DND-41 (cell line): ENCODE measurements around the gene METAP2.

Experiments used
- ATAC-seq: fragments of 200-7000 bp; cut with Tn5 transposase; 3 replicates; pipeline ENCODE4 v1.9.1; 2021; ENCODE audit warnings: low read depth; ENCODE audit not compliant: insufficient read depth
- DNase-seq: peaks from one replicate; pipeline ENCODE4 v3.0.0-alpha.2; 2020
- H2AFZ ChIP-seq: 2 replicates; pipeline ENCODE4 v1.6.0; 2012; ENCODE audit warnings: low read depth, low read length
- H3K27ac ChIP-seq: 2 replicates; pipeline ENCODE4 v1.5.1; 2012; ENCODE audit warnings: low read length, inconsistent platforms
- H3K27me3 ChIP-seq: fragments of 200-600 bp; sonication (generic); 2 replicates; pipeline ENCODE4 v1.6.0; 2012; ENCODE audit warnings: low read length, mild to moderate bottlenecking, inconsistent platforms; ENCODE audit not compliant: insufficient read depth, poor library complexity
- H3K36me3 ChIP-seq: 2 replicates; pipeline ENCODE4 v1.5.1; 2012; ENCODE audit warnings: low read length, inconsistent platforms; ENCODE audit not compliant: insufficient read depth
- H3K4me1 ChIP-seq: 2 replicates; pipeline ENCODE4 v1.5.1; 2012; ENCODE audit warnings: mild to moderate bottlenecking, low read length; ENCODE audit not compliant: insufficient read depth
- H3K4me2 ChIP-seq: 2 replicates; pipeline ENCODE4 v1.6.0; 2012; ENCODE audit warnings: mild to moderate bottlenecking, moderate library complexity, low read length, inconsistent platforms; ENCODE audit not compliant: insufficient read depth
- H3K4me3 ChIP-seq, 2 experiments: fragments of 200-600 bp in 1 of 2; shearing (Covaris generic) in 1 of 2; 2 replicates each; pipeline ENCODE4 v1.5.1; 2012 to 2016; ENCODE audit warnings: inconsistent platforms in 2 of 2, low read length in 2 of 2, mild to moderate bottlenecking in 2 of 2, low read depth in 1 of 2, moderate library complexity in 1 of 2
- H3K79me2 ChIP-seq: 2 replicates; pipeline ENCODE4 v1.6.0; 2012; ENCODE audit warnings: low read length, inconsistent platforms; ENCODE audit not compliant: insufficient read depth
- H3K9ac ChIP-seq: 2 replicates; pipeline ENCODE4 v1.6.0; 2012; ENCODE audit warnings: low read depth, mild to moderate bottlenecking, inconsistent platforms, low read length, moderate library complexity
- H3K9me3 ChIP-seq: 2 replicates; pipeline ENCODE4 v1.5.1; 2012; ENCODE audit warnings: low read length, moderate library complexity, mild to moderate bottlenecking, inconsistent platforms; ENCODE audit not compliant: insufficient read depth, severe bottlenecking
- H4K20me1 ChIP-seq: 2 replicates; pipeline ENCODE4 v1.6.0; 2012; ENCODE audit warnings: low read length; ENCODE audit not compliant: insufficient read depth
- EZH2 ChIP-seq: IDR thresholded peaks from 3 replicates; pipeline ENCODE4 v1.6.1; 2012; ENCODE audit warnings: borderline replicate concordance, low read depth, mild to moderate bottlenecking, moderate library complexity, low read length, inconsistent platforms; ENCODE audit not compliant: severe bottlenecking
- TF ChIP-seq, protein P1 (sequence below): IDR thresholded peaks from 2 replicates; pipeline ENCODE4 v1.5.1; 2012; ENCODE audit warnings: borderline replicate concordance, low read length, moderate library complexity, mild to moderate bottlenecking; ENCODE audit not compliant: poor library complexity, severe bottlenecking; ENCODE audit errors: extremely low read depth

Gene METAP2

GRCh38 chr12:95458761-95459160 is 15.2 kb upstream of the METAP2 start:
- Histone ChIP-seq H2AFZ (0 out of 2 replicates have a peak overlapping the region, but pooled peaks have one; percentile 21), H3K27ac (no peak overlapping the region), H4K20me1 (no peaks in the 10 kb centered on the region), H3K4me2 (no peak overlapping the region), H3K4me1 (no peaks in the 10 kb centered on the region), H3K79me2 (no peaks in the 10 kb centered on the region), H3K9me3 (peaks cover 17% of the 10 kb centered on the region), H3K9ac (no peak overlapping the region), H3K4me3 (no peak overlapping the region), H3K27me3 (no peaks in the 10 kb centered on the region), H3K36me3 (no peaks in the 10 kb centered on the region)
- TF ChIP-seq, protein P1, sequence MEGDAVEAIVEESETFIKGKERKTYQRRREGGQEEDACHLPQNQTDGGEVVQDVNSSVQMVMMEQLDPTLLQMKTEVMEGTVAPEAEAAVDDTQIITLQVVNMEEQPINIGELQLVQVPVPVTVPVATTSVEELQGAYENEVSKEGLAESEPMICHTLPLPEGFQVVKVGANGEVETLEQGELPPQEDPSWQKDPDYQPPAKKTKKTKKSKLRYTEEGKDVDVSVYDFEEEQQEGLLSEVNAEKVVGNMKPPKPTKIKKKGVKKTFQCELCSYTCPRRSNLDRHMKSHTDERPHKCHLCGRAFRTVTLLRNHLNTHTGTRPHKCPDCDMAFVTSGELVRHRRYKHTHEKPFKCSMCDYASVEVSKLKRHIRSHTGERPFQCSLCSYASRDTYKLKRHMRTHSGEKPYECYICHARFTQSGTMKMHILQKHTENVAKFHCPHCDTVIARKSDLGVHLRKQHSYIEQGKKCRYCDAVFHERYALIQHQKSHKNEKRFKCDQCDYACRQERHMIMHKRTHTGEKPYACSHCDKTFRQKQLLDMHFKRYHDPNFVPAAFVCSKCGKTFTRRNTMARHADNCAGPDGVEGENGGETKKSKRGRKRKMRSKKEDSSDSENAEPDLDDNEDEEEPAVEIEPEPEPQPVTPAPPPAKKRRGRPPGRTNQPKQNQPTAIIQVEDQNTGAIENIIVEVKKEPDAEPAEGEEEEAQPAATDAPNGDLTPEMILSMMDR, result no peak
- TF ChIP-seq EZH2, result no peak
- no peak for ATAC-seq
- DNase-seq, result no peak

DNA sequence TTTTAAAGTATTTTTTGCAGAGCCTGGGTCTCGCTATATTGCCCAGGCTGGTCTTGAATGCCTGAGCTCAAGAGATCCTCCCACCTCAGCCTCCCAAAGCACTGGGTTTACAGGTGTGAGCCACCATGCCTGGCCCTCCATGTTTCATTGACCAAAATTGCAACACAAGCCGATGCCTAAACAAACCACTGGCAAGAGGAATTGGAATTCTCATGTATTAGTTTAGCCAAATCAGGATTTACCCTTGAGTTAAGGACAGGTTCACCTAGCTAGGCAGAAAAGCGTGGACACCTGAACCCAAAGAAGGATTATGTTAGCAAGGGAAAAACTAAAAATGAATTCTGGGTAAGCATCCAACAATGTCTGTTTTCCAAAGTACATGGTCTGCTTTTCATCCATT is 14.6 kb upstream of the METAP2 start:
- TF ChIP-seq, protein P1, result no peak
- TF ChIP-seq EZH2, result no peak
- no peak overlapping the region for H3K4me2 ChIP-seq
- H3K9ac ChIP-seq, result no peak overlapping the region
- no peaks in the 10 kb centered on the region for H3K27me3 ChIP-seq
- H3K36me3 ChIP-seq, result no peaks in the 10 kb centered on the region
- H3K9me3 ChIP-seq, result peaks cover 17% of the 10 kb centered on the region
- no peaks in the 10 kb centered on the region for H4K20me1 ChIP-seq
- no peaks in the 10 kb centered on the region for H3K4me1 ChIP-seq
- ATAC-seq, result no peak
- no peak overlapping the region for H2AFZ ChIP-seq
- no peaks in the 10 kb centered on the region for H3K79me2 ChIP-seq
- no peak overlapping the region for H3K4me3 ChIP-seq
- no peak for DNase-seq
- H3K27ac ChIP-seq, result no peak overlapping the region

DNA sequence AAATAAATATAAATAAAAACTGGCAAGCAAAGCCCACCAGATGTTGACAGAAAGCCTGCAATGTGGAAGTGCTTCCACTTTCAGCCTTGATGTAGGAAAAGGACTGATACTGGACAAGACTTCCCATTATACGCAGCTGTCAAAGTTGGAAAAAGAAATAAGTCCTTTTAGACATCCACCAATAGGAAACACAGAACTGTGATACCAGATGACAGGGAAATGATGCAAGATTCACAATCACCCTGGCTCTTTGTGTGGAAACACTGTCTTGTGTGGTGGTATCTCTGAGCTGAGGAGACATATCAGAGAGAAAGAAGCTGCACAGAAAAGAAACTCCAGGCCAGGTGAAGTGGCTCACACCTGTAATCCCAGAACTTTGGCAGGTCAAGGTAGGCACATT is 13.8 kb upstream of the METAP2 start:
- Histone ChIP-seq H3K27ac (no peak overlapping the region), H3K4me3 (no peak overlapping the region), H3K4me2 (no peak overlapping the region), H3K4me1 (no peaks in the 10 kb centered on the region), H2AFZ (no peak overlapping the region), H3K9ac (no peak overlapping the region), H3K9me3 (peaks cover 17% of the 10 kb centered on the region), H4K20me1 (no peaks in the 10 kb centered on the region), H3K79me2 (no peaks in the 10 kb centered on the region), H3K27me3 (no peaks in the 10 kb centered on the region), H3K36me3 (no peaks in the 10 kb centered on the region)
- no peak for TF ChIP-seq EZH2
- TF ChIP-seq, protein P1, result no peak
- DNase-seq (no peak), ATAC-seq (no peak)

- peaks cover 17% of the 10 kb centered on the region for H3K9me3 ChIP-seq
- no peak overlapping the region for H3K9ac ChIP-seq
- H3K36me3 ChIP-seq, result no peaks in the 10 kb centered on the region
- H2AFZ ChIP-seq, result no peak overlapping the region
- H3K4me2 ChIP-seq, result no peak overlapping the region
- H4K20me1 ChIP-seq, result no peaks in the 10 kb centered on the region
- no peaks in the 10 kb centered on the region for H3K4me1 ChIP-seq
- ATAC-seq, result no peak
- H3K27ac ChIP-seq, result no peak overlapping the region
- H3K4me3 ChIP-seq, result no peak overlapping the region
- TF ChIP-seq, protein P1, result no peak
- no peak for TF ChIP-seq EZH2
- DNase-seq, result no peak
- H3K27me3 ChIP-seq, result no peaks in the 10 kb centered on the region
- H3K79me2 ChIP-seq, result no peaks in the 10 kb centered on the region
These were observed 13.1 kb upstream of the METAP2 start for GRCh38 chr12:95460896-95461295.
